Large intestine (tissue), 3 donors: Measurements from ENCODE around the gene AFAP1. TPM values are rescaled to one million over a fixed set of nuclear protein-coding genes. Genes with fewer than 3 reads are reported as not detected.

Source experiments
- DNase-seq, 2 donors: peaks; one replicate each; pipeline versions ENCODE4 v3.0.0 to v3.0.0-alpha.2; 2013
- H3K27ac ChIP-seq: one replicate; pipeline ENCODE4 v1.5.1; 2013; ENCODE audit warnings: low read length
- H3K27me3 ChIP-seq: 2 replicates; pipeline ENCODE4 v1.6.1; 2013; ENCODE audit warnings: low read length; ENCODE audit not compliant: control insufficient read depth, insufficient read depth
- H3K36me3 ChIP-seq: 2 replicates; pipeline ENCODE4 v1.6.1; 2013; ENCODE audit warnings: low read length; ENCODE audit not compliant: control insufficient read depth, insufficient read depth
- H3K4me1 ChIP-seq: one replicate; pipeline ENCODE4 v1.6.1; 2013; ENCODE audit warnings: low read length; ENCODE audit not compliant: control insufficient read depth, insufficient read depth
- H3K4me3 ChIP-seq: one replicate; pipeline ENCODE4 v1.5.1; 2013; ENCODE audit warnings: low read length
- H3K9me3 ChIP-seq: one replicate; pipeline ENCODE4 v1.6.1; 2013; ENCODE audit warnings: mild to moderate bottlenecking, low read depth, low read length, moderate library complexity; ENCODE audit not compliant: control insufficient read depth
- WGBS: methylation state at CpG from one replicate; pipeline ENCODE4 v1.1.5; 2013; ENCODE audit warnings: low lambda C conversion rate; ENCODE audit not compliant: insufficient coverage; 5-methylcytosine and 5-hydroxymethylcytosine counted together
- polyA plus RNA-seq: library from polyadenylated mRNA; unstranded; fragments of 120-200 nt; gene quantifications from one replicate; pipeline ENCODE4 v1.2.1, GENCODE V29; 2013

AFAP1 gene
- polyA plus RNA-seq, 1 donor, result 19.3 TPM

DNA sequence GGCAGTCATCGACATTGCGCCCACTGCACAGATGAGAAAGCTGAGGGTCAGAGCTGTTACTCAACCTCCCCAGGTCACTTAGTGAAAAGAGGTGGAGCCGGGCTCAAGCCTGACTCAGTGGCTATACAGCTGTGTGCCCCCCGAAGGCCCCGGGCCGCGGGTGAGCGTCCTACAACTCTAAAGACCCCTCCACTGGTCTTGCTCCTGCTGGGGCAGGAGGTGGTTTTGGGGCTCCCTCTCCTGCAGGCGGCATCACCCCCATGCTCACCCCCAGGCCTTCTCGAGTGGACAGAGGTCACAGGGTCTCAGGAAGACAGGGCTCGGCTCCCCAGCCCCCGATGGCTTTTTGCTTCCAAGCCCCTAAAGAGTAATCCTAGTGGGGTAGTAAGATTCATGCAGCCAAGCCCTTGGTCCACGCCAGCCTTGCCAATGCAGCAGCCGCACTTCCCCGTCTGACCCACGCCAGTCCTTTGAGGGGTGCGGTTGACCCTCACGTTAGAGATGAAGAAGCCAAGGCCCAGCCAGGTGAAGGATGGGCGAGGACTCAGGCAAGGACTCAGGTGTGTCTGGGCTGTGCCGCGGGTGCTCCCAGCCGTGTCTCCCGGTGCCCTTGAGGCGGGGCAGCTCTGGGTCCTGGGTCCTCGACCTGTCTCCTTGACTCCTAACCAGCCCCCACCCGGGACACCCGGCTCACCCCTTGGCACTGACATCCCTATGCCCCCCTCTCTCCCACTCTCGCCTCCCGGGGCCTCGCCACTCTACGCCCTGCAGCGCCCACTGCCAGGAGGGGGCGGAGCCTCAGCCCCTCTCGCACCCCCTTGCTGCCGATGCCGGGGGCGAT is 200.4 kb downstream of the AFAP1 start:
- H3K4me1 ChIP-seq, result no peaks in the 10 kb centered on the region
- H3K36me3 ChIP-seq, result no peaks in the 10 kb centered on the region
- DNase-seq, result no peak
- no CpG with 5 or more reads among the region's 37 CpGs for WGBS
- no peak overlapping the region for H3K4me3 ChIP-seq
- no peaks in the 10 kb centered on the region for H3K27me3 ChIP-seq
- H3K9me3 ChIP-seq, result peaks cover 6% of the 10 kb centered on the region
- H3K27ac ChIP-seq, result no peak overlapping the region

DNA sequence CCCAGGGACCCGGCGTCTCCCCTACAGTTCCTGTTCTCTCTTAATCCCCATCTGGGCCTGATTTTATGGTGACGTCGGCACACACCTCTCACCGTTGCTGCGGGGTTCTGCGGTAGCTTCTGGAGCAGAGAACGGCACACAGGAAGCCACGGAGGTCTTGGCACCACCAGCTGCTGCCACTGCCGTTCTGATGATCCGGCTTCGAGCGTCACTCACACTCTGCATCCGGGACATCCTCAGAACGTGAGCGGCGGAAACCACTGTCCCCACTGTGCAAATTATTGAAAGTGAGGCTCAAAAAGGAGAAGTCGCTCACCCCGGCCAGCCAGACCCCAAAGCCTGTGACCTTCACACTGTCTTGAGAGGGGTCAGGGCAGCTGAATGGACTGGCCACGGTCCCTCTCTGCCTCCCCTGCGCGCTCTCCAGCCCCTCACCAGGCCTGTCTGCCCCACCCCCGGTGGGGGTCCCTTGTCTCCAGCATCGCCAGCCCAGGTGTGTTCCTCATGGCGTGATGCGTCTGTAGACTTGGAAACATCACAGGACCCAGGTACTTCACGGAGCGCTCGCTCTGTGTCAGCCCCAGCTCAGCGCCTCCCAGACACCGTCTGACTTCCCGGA is 201.1 kb downstream of the AFAP1 start:
- peaks cover 1% of the 10 kb centered on the region for H3K27me3 ChIP-seq
- peaks cover 6% of the 10 kb centered on the region for H3K9me3 ChIP-seq
- no peaks in the 10 kb centered on the region for H3K36me3 ChIP-seq
- H3K27ac ChIP-seq, result no peak overlapping the region
- no peaks in the 10 kb centered on the region for H3K4me1 ChIP-seq
- no CpG with 5 or more reads among the region's 32 CpGs for WGBS
- DNase-seq, result no peak
- H3K4me3 ChIP-seq, result no peak overlapping the region

DNA sequence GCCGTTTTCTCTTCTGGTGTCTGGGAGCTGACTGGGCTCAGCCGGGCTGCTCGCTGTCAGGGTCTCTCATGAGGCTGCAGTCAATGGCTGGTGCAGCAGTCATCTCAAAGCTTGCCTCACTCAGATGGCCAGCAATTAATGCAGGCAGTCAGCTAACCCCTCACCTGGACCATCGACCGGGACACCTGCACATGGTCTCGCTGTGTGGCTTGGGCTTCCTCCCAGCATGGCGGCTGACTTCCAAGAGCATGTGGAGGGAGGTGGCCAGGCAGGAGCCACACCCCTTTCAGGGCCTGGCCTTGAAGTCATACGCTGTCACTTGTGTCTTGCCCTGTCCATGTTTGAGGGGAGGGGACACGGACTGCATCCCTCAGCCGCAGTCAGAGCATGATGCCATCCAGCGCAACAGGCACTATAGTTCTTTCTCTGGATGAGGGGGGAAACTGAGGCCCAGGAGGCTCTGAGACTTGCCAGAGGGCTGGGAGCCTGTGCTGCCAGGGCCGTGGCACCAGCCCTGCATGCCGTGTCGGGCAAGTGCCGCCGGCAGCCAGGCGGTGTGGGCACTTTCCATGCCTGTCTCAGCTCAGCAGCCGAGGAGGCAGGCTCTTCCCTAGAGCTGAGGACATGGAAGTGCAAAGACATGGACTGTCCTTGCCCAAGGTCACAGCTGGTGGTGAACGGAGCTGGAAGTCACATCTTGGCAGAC is 201.8 kb downstream of the AFAP1 start:
- no CpG with 5 or more reads among the region's 19 CpGs for WGBS
- Histone ChIP-seq H3K27ac (no peak overlapping the region), H3K27me3 (peaks cover 2% of the 10 kb centered on the region), H3K4me3 (no peak overlapping the region), H3K9me3 (peaks cover 6% of the 10 kb centered on the region), H3K36me3 (no peaks in the 10 kb centered on the region), H3K4me1 (no peaks in the 10 kb centered on the region)
- no peak for DNase-seq

DNA sequence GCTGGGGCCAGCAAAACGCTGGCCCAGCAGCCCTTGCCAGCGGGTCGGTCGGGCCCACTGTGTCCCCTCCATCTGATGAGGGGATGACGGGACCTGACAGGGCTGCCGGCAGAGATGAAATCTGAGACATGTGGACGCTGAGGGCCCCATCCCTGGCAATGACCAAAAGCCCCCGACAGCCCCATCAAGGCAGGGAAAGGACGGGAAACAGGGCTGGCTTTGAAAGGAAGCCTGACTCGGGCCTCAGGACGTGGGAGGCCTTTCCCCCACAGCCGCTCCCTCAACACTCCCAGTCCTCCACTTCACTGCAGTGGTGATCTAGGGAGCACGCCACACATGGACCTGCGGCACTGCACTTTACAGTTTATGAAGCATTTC is 202.4 kb downstream of the AFAP1 start:
- no CpG with 5 or more reads among the region's 14 CpGs for WGBS
- H3K36me3 ChIP-seq, result no peaks in the 10 kb centered on the region
- H3K4me1 ChIP-seq, result no peaks in the 10 kb centered on the region
- no peak overlapping the region for H3K27ac ChIP-seq
- no peak for DNase-seq
- no peak overlapping the region for H3K4me3 ChIP-seq
- peaks cover 6% of the 10 kb centered on the region for H3K9me3 ChIP-seq
- peaks cover 2% of the 10 kb centered on the region for H3K27me3 ChIP-seq

DNA sequence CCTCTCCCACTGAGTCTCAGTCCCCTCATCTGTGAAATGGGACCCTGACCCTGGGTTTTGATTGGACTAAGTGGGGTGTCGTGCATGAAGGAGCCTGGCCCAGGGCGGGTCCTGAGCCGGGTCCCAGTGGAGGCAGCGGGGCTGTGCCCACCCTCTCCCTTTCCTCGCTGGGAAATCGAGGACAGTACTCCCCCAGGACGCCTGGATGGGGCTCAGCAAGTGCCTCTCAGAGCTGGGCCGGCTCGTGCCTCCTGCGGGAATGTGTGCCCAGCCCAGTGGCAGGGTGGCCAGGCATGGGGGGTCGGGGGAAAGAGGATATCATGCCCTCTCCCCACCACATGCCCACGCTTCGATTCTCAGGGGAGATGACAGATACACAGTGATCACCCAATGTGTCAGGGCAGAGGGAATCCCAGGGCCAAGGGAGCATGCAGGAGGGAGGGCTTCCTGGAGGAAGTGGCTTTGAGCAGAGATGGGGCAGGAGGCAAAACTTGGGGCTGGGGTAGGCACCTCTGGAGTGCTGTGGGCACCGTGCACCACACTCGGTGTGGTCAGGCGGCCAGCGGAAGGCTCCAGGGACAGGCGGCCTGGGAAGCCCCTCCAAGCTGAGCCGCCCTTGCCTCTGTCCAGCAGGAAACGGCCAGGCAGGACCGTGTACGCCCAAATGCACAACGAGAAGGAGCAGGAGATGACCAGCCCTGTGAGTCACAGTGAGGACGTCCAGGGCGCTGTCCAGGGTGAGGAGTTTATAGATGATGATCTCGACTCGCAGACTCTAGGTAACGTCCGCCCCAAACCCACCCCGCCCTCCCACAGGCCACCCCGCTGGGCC is 203.0 kb downstream of the AFAP1 start:
- Histone ChIP-seq H3K27ac (no peak overlapping the region), H3K4me3 (no peak overlapping the region), H3K4me1 (no peaks in the 10 kb centered on the region), H3K9me3 (peaks cover 6% of the 10 kb centered on the region), H3K36me3 (no peaks in the 10 kb centered on the region), H3K27me3 (peaks cover 2% of the 10 kb centered on the region)
- WGBS, result no CpG with 5 or more reads among the region's 31 CpGs
- DNase-seq, result no peak

DNA sequence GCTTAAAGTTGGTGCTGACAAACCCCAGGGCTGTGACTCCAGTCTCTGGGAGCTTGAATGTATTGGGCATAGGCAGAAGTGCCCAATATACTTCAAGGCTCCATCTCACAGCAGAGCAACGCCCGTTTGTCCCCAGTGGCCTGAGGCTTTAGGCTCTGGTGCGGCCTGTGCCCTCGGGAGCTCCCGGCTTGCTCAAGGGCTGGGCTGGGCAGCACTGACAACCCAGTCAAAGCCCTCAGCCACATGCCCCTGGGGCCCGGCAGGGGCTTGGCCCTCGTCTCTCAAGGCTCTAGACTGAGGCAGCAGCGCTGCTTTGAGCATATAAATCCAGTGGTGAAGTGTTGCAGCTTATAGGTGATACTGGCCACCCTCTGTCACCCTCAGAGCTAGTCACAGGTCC is 203.7 kb downstream of the AFAP1 start:
- no peak for DNase-seq
- peaks cover 2% of the 10 kb centered on the region for H3K27me3 ChIP-seq
- H3K9me3 ChIP-seq, result peaks cover 6% of the 10 kb centered on the region
- no peak overlapping the region for H3K4me3 ChIP-seq
- WGBS, result no CpG with 5 or more reads among the region's 8 CpGs
- H3K27ac ChIP-seq, result no peak overlapping the region
- H3K4me1 ChIP-seq, result no peaks in the 10 kb centered on the region
- no peaks in the 10 kb centered on the region for H3K36me3 ChIP-seq

DNA sequence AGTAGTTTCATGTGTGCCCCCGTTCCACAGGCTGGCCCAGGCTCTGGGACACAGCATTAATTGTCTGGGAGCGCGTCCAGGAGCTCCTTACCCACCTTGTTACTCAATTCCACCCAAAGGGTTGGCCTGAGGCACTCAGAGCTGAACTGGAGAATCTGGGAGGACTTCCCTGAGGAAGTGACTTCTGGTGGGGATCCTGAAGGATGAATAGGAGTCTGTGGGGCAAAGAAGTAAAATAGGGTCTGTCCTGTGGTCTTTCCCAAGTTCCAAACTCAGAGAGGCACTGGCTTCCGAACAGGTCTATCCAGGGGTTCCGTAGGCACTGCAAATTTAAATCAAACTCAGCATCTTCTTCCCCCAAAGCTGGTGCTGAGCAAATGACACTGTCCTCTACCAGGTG is 204.3 kb downstream of the AFAP1 start:
- no peak for DNase-seq
- peaks cover 6% of the 10 kb centered on the region for H3K9me3 ChIP-seq
- WGBS, result no CpG with 5 or more reads among the region's 5 CpGs
- H3K36me3 ChIP-seq, result no peaks in the 10 kb centered on the region
- no peak overlapping the region for H3K27ac ChIP-seq
- H3K4me3 ChIP-seq, result no peak overlapping the region
- H3K4me1 ChIP-seq, result no peaks in the 10 kb centered on the region
- peaks cover 2% of the 10 kb centered on the region for H3K27me3 ChIP-seq

DNA sequence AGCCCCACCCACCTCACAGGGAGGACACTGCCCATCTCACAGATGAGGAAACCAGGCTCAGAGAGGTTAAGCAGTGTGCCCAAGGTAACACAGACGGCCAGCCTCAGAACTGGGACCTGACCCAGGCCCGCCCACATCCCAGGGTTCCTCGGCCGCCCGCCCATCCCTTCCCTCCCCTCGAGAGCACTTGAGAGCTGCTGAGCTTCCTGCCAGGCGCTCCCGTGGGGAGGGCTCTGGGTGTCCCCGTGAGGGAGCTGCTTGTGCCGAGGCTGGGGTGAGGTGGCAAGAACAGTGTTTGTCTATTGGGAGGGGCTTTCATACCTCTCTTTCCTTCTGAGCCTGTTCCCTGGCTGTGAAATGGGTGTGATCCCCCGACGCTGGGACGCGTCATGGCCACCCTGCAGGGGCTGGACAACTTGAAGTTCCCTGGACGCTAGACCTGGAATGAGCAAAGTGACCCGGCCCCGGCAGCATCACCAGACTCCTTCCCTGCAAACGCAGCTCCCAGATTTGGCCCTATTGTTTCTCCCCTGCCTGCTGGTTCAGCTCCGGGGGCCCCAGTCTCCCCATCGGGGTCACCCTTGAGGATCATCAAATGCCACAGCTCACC is 204.9 kb downstream of the AFAP1 start:
- no CpG with 5 or more reads among the region's 20 CpGs for WGBS
- DNase-seq, result no peak
- no peaks in the 10 kb centered on the region for H3K36me3 ChIP-seq
- H3K4me1 ChIP-seq, result no peaks in the 10 kb centered on the region
- peaks cover 2% of the 10 kb centered on the region for H3K27me3 ChIP-seq
- H3K9me3 ChIP-seq, result peaks cover 6% of the 10 kb centered on the region
- no peak overlapping the region for H3K4me3 ChIP-seq
- H3K27ac ChIP-seq, result no peak overlapping the region

DNA sequence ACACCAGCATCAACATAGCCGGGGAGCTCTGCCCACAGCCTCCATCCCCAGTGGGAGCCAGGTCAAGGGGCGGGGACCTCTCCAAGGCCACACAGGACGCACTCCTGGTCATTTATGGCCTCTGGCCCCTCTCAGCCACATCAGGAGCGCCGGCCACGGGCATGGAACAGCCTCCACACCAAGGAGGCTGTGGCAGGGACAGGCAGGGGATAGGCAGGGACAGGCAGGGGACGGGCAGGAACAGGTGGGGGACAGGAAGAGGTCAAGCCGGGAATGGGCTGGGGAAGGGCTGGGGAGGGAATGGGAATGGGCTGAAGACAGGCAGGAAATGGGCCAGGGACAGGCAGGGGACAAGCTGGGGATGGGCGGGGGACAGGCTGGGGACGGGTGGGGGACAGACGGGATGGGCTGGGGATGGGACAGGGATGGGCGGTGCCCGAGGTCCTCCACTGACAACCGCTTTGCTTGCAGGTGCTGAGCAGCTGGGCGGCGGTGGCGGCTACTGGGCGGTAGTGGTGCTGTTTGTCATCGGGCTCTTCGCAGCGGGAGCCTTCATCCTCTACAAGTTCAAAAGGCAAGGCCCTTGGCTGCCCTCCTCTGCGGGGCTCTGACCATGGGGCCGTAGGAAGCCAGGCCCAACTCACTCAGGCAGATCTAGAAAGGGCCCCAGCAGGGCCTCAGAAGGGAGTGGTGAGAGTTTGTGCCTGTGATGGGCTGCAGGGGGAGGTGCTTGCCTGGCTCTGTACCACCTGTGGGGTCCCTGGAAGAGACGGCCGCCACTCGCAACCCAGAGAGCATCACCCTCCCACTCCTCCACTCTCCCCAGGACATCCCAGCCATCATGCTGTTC is 205.6 kb downstream of the AFAP1 start:
- no peaks in the 10 kb centered on the region for H3K36me3 ChIP-seq
- DNase-seq, result no peak
- no CpG with 5 or more reads among the region's 26 CpGs for WGBS
- H3K4me3 ChIP-seq, result no peak overlapping the region
- H3K9me3 ChIP-seq, result peaks cover 6% of the 10 kb centered on the region
- H3K27ac ChIP-seq, result no peak overlapping the region
- no peaks in the 10 kb centered on the region for H3K4me1 ChIP-seq
- peaks cover 2% of the 10 kb centered on the region for H3K27me3 ChIP-seq
